Keratinocyte (primary cell): ENCODE measurements around the gene BSG.

ENCODE experiments used
- EZH2 ChIP-seq: IDR thresholded peaks from one replicate; pipeline ENCODE4 v1.6.1; 2012; ENCODE audit warnings: inconsistent platforms, mild to moderate bottlenecking, low read length, moderate library complexity
- TF ChIP-seq, protein P1 (sequence below), 3 experiments: IDR thresholded peaks in 1 of 3; conservative IDR thresholded peaks in 1 of 3; optimal IDR thresholded peaks in 1 of 3; 2 replicates in 2 of 3; 3 replicates in 1 of 3; pipeline versions ENCODE3 to v1.5.1; 2011; ENCODE audit warnings: low read length in 3 of 3, mild to moderate bottlenecking in 3 of 3, moderate library complexity in 2 of 3, control low read depth in 1 of 3, inconsistent platforms in 1 of 3; ENCODE audit not compliant: insufficient read depth in 2 of 3; ENCODE audit errors: extremely low read depth in 1 of 3

DNA sequence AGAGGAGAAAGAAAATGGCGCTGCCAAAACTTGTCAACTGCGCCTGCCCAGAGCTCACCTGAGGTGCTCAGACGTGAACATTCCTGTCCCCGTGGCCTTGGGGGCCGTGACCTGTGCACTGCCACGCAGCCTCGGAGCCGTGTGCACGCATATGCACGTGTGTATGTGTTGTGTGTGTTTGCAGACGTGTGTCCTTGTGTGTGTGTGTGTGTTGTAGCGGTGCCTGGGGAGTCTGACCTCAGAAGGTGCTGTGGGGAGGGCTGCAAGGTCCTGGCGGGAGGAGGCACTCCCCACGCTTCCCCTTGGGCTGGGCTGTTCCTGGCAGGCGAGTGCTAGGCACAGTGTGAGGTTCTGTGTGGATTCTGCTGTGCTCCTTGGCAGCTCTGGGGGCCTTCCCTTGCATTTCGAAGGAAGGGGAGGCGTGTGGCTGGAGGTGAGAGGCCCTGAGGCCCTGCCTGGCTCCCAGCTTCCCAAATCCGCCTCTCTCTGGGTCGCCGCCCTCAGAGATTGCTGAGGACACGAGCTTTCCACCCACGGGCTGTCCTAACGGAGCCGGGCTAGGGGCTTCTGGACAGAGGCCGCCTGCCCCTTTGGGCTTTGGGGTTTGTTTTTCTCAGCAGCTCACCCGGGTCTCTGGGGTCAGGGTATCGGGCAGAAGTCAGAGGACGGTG, 4.5 kb downstream of the BSG start:
- TF ChIP-seq, protein P1, sequence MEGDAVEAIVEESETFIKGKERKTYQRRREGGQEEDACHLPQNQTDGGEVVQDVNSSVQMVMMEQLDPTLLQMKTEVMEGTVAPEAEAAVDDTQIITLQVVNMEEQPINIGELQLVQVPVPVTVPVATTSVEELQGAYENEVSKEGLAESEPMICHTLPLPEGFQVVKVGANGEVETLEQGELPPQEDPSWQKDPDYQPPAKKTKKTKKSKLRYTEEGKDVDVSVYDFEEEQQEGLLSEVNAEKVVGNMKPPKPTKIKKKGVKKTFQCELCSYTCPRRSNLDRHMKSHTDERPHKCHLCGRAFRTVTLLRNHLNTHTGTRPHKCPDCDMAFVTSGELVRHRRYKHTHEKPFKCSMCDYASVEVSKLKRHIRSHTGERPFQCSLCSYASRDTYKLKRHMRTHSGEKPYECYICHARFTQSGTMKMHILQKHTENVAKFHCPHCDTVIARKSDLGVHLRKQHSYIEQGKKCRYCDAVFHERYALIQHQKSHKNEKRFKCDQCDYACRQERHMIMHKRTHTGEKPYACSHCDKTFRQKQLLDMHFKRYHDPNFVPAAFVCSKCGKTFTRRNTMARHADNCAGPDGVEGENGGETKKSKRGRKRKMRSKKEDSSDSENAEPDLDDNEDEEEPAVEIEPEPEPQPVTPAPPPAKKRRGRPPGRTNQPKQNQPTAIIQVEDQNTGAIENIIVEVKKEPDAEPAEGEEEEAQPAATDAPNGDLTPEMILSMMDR (optimal IDR thresholded peaks at IDR 0.05 in 1 of 3, IDR thresholded peaks at IDR 0.05 in 1 of 3, conservative IDR thresholded peaks at IDR 0.05 in 1 of 3; ENCODE audit: extremely low read depth in 1 of 3, insufficient read depth in 2 of 3, low read length in 3 of 3): no peak
- no peak for TF ChIP-seq EZH2
